Lung (tissue), 12 donors: ENCODE results near the gene CDX2. TPM values are rescaled to one million over a fixed set of nuclear protein-coding genes. Genes with fewer than 3 reads are reported as not detected.

Experiments
- ATAC-seq: fragments of 200-7000 bp; cut with Tn5 transposase; one replicate; pipeline ENCODE4 v1.9.1; 2020; ENCODE audit warnings: moderate number of reproducible peaks; ENCODE audit not compliant: insufficient read depth, low FRiP score
- DNase-seq, 3 donors: peaks; one replicate each; pipeline ENCODE4 v3.0.0-alpha.2; 2013 to 2017
- H3K27ac ChIP-seq, 2 donors: one replicate each; pipeline ENCODE4 v1.5.1; 2013; ENCODE audit warnings: mild to moderate bottlenecking in 2 of 2, moderate library complexity in 2 of 2, control low read depth in 1 of 2, inconsistent platforms in 1 of 2, low read depth in 1 of 2, low read length in 1 of 2
- H3K27me3 ChIP-seq, 3 donors: one replicate each; pipeline ENCODE4 v1.5.1; 2013; ENCODE audit warnings: low read length in 2 of 3; ENCODE audit not compliant: control insufficient read depth in 3 of 3, insufficient read depth in 3 of 3
- H3K36me3 ChIP-seq, 4 donors: one replicate each; pipeline ENCODE4 v1.5.1; 2013; ENCODE audit warnings: low read length in 4 of 4, mild to moderate bottlenecking in 1 of 4, moderate library complexity in 1 of 4; ENCODE audit not compliant: control insufficient read depth in 4 of 4, insufficient read depth in 4 of 4
- H3K4me1 ChIP-seq, 5 donors: one replicate each; pipeline ENCODE4 v1.5.1; 2013; ENCODE audit warnings: low read length in 5 of 5, mild to moderate bottlenecking in 2 of 5, moderate library complexity in 1 of 5; ENCODE audit not compliant: control insufficient read depth in 5 of 5, insufficient read depth in 5 of 5
- H3K4me3 ChIP-seq: one replicate; pipeline ENCODE4 v1.5.1; 2013; ENCODE audit warnings: mild to moderate bottlenecking, control low read depth, moderate library complexity
- H3K9ac ChIP-seq, 2 donors: one replicate each; pipeline ENCODE4 v1.5.1; 2013; ENCODE audit warnings: low read length in 2 of 2, control low read depth in 1 of 2; ENCODE audit not compliant: insufficient read depth in 1 of 2
- H3K9me3 ChIP-seq, 4 donors: one replicate each; pipeline ENCODE4 v1.5.1; 2013; ENCODE audit warnings: low read length in 3 of 4, mild to moderate bottlenecking in 1 of 4, moderate library complexity in 1 of 4; ENCODE audit not compliant: control insufficient read depth in 4 of 4, insufficient read depth in 3 of 4
- WGBS, 2 donors: extraction: QIAGEN DNeasy Blood & Tissue Kit; methylation state at CpG; one replicate each; pipeline ENCODE4 v1.1.7; 2013; 5-methylcytosine and 5-hydroxymethylcytosine counted together
- polyA plus RNA-seq, 2 donors: library from polyadenylated mRNA; stranded (reverse); fragments of 200-250 nt; gene quantifications; one replicate each; pipeline ENCODE4 v1.2.1, GENCODE V29; 2013
- total RNA-seq, 2 donors: library from RNA; depleted of rRNA in 1 of 2; stranded (reverse); fragments of >200 nt in 1 of 2; gene quantifications; one replicate each; pipeline ENCODE4 v1.2.1, GENCODE V29; 2014 to 2021
- TF ChIP-seq, protein P1 (sequence below): IDR thresholded peaks from 2 replicates; pipeline ENCODE4 v1.5.1; 2012; ENCODE audit warnings: mild to moderate bottlenecking; ENCODE audit errors: control extremely low read depth, extremely low read depth
- donor health status: control.
- donor health status: control.
- donor health status: Bipolar disorder and iron deficiency.
- donor health status: healthy.
- donor health status: DM: yes; HTN: yes; CAD: no.

Gene CDX2
- total and polyA plus RNA-seq, 4 donors: 0.12 TPM; not detected in 3

DNA sequence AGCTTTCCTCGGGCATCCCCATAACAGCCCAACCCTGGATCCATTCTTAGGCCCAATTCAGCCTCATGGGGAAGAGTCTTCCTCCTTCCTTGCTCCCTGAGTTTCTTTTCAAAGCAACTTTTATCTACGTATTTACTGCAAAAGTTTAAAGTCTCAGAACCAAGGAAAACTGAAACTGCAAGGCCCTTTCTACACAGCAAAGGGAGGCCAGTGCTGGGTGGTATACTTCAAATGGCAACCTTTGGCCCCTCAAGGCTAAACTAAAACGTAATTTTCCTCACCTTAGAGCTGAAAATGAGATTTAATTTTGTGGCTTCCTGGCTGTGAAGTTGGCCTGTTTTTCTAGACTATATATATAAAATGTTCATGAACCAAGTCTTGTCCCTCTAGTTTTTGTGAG lies 5.6 kb downstream of the CDX2 start:
- H3K27ac ChIP-seq: no peak overlapping the region
- H3K9ac ChIP-seq: no peak overlapping the region
- H3K27me3 ChIP-seq: peaks cover 38 to 89% (median 83%) of the 10 kb centered on the region in 3 donors
- TF ChIP-seq, protein P1, sequence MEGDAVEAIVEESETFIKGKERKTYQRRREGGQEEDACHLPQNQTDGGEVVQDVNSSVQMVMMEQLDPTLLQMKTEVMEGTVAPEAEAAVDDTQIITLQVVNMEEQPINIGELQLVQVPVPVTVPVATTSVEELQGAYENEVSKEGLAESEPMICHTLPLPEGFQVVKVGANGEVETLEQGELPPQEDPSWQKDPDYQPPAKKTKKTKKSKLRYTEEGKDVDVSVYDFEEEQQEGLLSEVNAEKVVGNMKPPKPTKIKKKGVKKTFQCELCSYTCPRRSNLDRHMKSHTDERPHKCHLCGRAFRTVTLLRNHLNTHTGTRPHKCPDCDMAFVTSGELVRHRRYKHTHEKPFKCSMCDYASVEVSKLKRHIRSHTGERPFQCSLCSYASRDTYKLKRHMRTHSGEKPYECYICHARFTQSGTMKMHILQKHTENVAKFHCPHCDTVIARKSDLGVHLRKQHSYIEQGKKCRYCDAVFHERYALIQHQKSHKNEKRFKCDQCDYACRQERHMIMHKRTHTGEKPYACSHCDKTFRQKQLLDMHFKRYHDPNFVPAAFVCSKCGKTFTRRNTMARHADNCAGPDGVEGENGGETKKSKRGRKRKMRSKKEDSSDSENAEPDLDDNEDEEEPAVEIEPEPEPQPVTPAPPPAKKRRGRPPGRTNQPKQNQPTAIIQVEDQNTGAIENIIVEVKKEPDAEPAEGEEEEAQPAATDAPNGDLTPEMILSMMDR: no peak
- peaks cover 0 to 5% (median 0%) of the 10 kb centered on the region in 4 donors for H3K9me3 ChIP-seq
- peaks cover 0 to 13% (median 2%) of the 10 kb centered on the region in 5 donors for H3K4me1 ChIP-seq
- DNase-seq: no peak
- no peak overlapping the region for H3K4me3 ChIP-seq
- no peaks in the 10 kb centered on the region for H3K36me3 ChIP-seq
- no peak for ATAC-seq
- WGBS, 2 donors: 58% methylated on average over 3 of the region's 3 CpGs

DNA sequence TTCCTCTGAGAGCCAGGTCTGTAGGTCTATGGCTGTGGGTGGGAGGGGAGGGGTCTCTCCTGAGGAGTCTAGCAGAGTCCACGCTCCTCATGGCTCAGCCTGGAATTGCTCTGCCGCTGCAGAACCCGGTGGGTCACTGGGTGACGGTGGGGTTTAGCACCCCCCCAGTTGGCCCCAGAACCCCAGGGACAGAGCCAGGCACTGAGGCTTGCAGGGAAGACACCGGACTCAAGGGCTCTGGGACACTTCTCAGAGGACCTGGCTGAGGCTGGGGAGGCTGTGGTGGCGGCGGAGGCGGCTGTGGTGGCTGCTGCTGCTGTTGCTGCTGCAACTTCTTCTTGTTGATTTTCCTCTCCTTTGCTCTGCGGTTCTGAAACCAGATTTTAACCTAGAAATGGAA lies 6.1 kb downstream of the CDX2 start:
- TF ChIP-seq, protein P1: no peak
- Histone ChIP-seq H3K36me3 (no peaks in the 10 kb centered on the region), H3K9ac (no peak overlapping the region), H3K27me3 (peaks cover 33 to 91% (median 84%) of the 10 kb centered on the region in 3 donors), H3K4me3 (no peak overlapping the region), H3K4me1 (peaks cover 0 to 11% (median 2%) of the 10 kb centered on the region in 5 donors), H3K27ac (no peak overlapping the region), H3K9me3 (peaks cover 0 to 5% (median 0%) of the 10 kb centered on the region in 4 donors)
- 69 to 71% methylated on average over 9 of the region's 9 CpGs for WGBS, 2 donors
- ATAC-seq (no peak), DNase-seq (no peak)

DNA sequence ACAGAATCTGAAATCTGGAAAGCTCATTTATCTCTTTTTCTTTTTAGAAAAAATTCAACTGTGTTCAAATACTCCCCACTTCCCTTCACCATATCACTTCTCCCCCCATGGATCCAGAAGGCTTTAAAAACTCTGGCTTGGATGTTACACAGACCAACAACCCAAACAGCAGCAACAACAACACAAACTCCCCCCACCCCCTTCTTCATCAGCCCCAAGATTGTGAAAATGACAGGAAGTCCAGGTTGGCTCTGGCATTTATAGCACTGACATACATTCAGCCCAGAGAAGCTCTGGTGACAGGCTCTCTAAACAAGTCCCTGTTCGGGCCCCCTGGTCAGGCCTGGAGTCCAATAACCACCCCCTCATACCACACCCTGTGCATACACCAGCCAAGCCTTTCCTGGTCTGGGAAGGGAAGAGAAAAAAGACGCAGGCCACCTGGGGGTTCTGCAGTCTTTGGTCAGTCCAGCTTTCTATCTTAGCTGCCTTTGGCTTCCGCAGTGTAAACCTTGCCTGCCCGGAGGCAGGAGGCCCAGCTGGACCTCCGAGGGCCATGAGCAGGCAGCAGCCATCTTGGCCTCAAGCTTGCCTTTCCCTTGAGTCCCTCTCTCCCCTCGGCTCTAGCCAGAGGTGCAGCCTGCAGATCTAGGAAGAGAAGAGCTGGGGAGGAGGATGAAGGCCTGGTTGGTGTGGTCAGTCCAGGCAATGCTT lies 6.8 kb downstream of the CDX2 start:
- H3K27me3 ChIP-seq: peaks cover 28 to 91% (median 84%) of the 10 kb centered on the region in 3 donors
- H3K4me3 ChIP-seq: no peak overlapping the region
- TF ChIP-seq, protein P1: no peak
- 45 to 53% methylated on average over 6 of the region's 6 CpGs for WGBS, 2 donors
- peaks cover 0 to 11% (median 2%) of the 10 kb centered on the region in 5 donors for H3K4me1 ChIP-seq
- no peak for DNase-seq
- no peak overlapping the region for H3K27ac ChIP-seq
- H3K9ac ChIP-seq: no peak overlapping the region
- H3K36me3 ChIP-seq: no peaks in the 10 kb centered on the region
- peaks cover 0 to 5% (median 0%) of the 10 kb centered on the region in 4 donors for H3K9me3 ChIP-seq
- no peak for ATAC-seq
